SK-N-SH treated with all-trans-retinoic acid at 6 μM for 48 hours (cell line): ENCODE results near the gene CASP2.

Experiments
- ATAC-seq: fragments of 200-7000 bp; cut with Tn5 transposase; 3 replicates; pipeline ENCODE4 v1.9.1; 2020; ENCODE audit warnings: mild to moderate bottlenecking, moderate library complexity
- ARNTL ChIP-seq: fragments of 450-650 bp; formaldehyde crosslinking; IDR thresholded peaks from 2 replicates; pipeline ENCODE4 v1.5.0; 2020; ENCODE audit warnings: low read depth, mild to moderate bottlenecking, moderate library complexity, borderline replicate concordance
- CREB5 ChIP-seq: fragments of 250-450 bp; sonication (Bioruptor Pico); IDR thresholded peaks from 2 replicates; pipeline ENCODE4 v1.5.1; 2020; ENCODE audit warnings: low read depth, mild to moderate bottlenecking, moderate library complexity
- CSDC2 ChIP-seq: fragments of 250-450 bp; sonication (Bioruptor Pico); IDR thresholded peaks from 2 replicates; pipeline ENCODE4 v1.5.0; 2020; ENCODE audit warnings: mild to moderate bottlenecking, moderate library complexity
- ESRRG ChIP-seq: fragments of 250-450 bp; sonication (Bioruptor Pico); IDR thresholded peaks from 2 replicates; pipeline ENCODE4 v1.6.1; 2021; ENCODE audit warnings: mild to moderate bottlenecking
- GLIS3 ChIP-seq: fragments of 250-450 bp; sonication (Bioruptor Pico); IDR thresholded peaks from 2 replicates; pipeline ENCODE4 v1.5.0; 2020; ENCODE audit warnings: mild to moderate bottlenecking, moderate library complexity
- OSR1 ChIP-seq: fragments of 250-450 bp; sonication (Bioruptor Pico); IDR thresholded peaks from 2 replicates; pipeline ENCODE4 v1.8.0; 2022; ENCODE audit warnings: moderate library complexity, mild to moderate bottlenecking, inconsistent platforms
- PATZ1 ChIP-seq: fragments of 250-450 bp; sonication (Bioruptor Pico); IDR thresholded peaks from 2 replicates; pipeline ENCODE4 v1.8.0; 2020; ENCODE audit warnings: mild to moderate bottlenecking, moderate library complexity, borderline replicate concordance
- PPARA ChIP-seq: fragments of 250-450 bp; sonication (Bioruptor Pico); IDR thresholded peaks from 2 replicates; pipeline ENCODE4 v1.5.0; 2020; ENCODE audit warnings: mild to moderate bottlenecking, borderline replicate concordance
- RARB ChIP-seq: fragments of 250-450 bp; sonication (Bioruptor Pico); IDR thresholded peaks from 2 replicates; pipeline ENCODE4 v1.8.0; 2021; ENCODE audit warnings: mild to moderate bottlenecking, moderate library complexity
- SNAI2 ChIP-seq: fragments of 250-450 bp; sonication (Bioruptor Pico); IDR thresholded peaks from 2 replicates; pipeline ENCODE4 v1.5.0; 2020; ENCODE audit warnings: mild to moderate bottlenecking, moderate library complexity
- TCF4 ChIP-seq: fragments of 250-450 bp; sonication (Bioruptor Pico); IDR thresholded peaks from 2 replicates; pipeline ENCODE4 v1.8.0; 2021; ENCODE audit warnings: mild to moderate bottlenecking, moderate library complexity, borderline replicate concordance
- TOX ChIP-seq: fragments of 250-450 bp; sonication (Bioruptor Pico); IDR thresholded peaks from 2 replicates; pipeline ENCODE4 v1.8.0; 2021; ENCODE audit warnings: mild to moderate bottlenecking, moderate library complexity, borderline replicate concordance
- ZC3H10 ChIP-seq: fragments of 250-450 bp; sonication (Bioruptor Pico); IDR thresholded peaks from 2 replicates; pipeline ENCODE4 v1.5.1; 2021; ENCODE audit warnings: mild to moderate bottlenecking, moderate library complexity
- ZFP3 ChIP-seq: fragments of 250-450 bp; sonication (Bioruptor Pico); IDR thresholded peaks from 2 replicates; pipeline ENCODE4 v1.5.0; 2020; ENCODE audit warnings: mild to moderate bottlenecking, moderate library complexity
- ZFP30 ChIP-seq: fragments of 450-650 bp; formaldehyde crosslinking; IDR thresholded peaks from 2 replicates; pipeline ENCODE4 v1.5.0; 2022; ENCODE audit warnings: mild to moderate bottlenecking, moderate library complexity
- ZNF565 ChIP-seq: fragments of 450-650 bp; formaldehyde crosslinking; conservative IDR thresholded peaks from 2 replicates; pipeline ENCODE4 v1.5.0; 2020; ENCODE audit warnings: low read depth, mild to moderate bottlenecking, moderate library complexity
- ZNF70 ChIP-seq: fragments of 450-650 bp; formaldehyde crosslinking; IDR thresholded peaks from 2 replicates; pipeline ENCODE4 v1.5.0; 2020; ENCODE audit warnings: mild to moderate bottlenecking, moderate library complexity
- TF ChIP-seq, protein P1 (sequence below): fragments of 250-450 bp; sonication (Bioruptor Pico); IDR thresholded peaks from 2 replicates; pipeline ENCODE4 v1.5.0; 2020; ENCODE audit warnings: mild to moderate bottlenecking, moderate library complexity
- TF ChIP-seq, protein P2 (sequence below): fragments of 250-450 bp; sonication (Bioruptor Pico); IDR thresholded peaks from 2 replicates; pipeline ENCODE4 v1.8.0; 2021; ENCODE audit warnings: low read depth, mild to moderate bottlenecking, moderate library complexity, borderline replicate concordance

Gene CASP2

GRCh38 chr7:143257501-143257900, 30.6 kb upstream of the CASP2 start (continued):
- no peak for TF ChIP-seq PATZ1
- TF ChIP-seq ZC3H10 (CRISPR knock-in tag) = no peak
- no peak for TF ChIP-seq ZFP30 (CRISPR knock-in tag)
- TF ChIP-seq GLIS3 (CRISPR knock-in tag) = no peak
- TF ChIP-seq ESRRG (CRISPR knock-in tag) = no peak
- no peak for TF ChIP-seq PPARA (CRISPR knock-in tag)
- TF ChIP-seq, protein P1, sequence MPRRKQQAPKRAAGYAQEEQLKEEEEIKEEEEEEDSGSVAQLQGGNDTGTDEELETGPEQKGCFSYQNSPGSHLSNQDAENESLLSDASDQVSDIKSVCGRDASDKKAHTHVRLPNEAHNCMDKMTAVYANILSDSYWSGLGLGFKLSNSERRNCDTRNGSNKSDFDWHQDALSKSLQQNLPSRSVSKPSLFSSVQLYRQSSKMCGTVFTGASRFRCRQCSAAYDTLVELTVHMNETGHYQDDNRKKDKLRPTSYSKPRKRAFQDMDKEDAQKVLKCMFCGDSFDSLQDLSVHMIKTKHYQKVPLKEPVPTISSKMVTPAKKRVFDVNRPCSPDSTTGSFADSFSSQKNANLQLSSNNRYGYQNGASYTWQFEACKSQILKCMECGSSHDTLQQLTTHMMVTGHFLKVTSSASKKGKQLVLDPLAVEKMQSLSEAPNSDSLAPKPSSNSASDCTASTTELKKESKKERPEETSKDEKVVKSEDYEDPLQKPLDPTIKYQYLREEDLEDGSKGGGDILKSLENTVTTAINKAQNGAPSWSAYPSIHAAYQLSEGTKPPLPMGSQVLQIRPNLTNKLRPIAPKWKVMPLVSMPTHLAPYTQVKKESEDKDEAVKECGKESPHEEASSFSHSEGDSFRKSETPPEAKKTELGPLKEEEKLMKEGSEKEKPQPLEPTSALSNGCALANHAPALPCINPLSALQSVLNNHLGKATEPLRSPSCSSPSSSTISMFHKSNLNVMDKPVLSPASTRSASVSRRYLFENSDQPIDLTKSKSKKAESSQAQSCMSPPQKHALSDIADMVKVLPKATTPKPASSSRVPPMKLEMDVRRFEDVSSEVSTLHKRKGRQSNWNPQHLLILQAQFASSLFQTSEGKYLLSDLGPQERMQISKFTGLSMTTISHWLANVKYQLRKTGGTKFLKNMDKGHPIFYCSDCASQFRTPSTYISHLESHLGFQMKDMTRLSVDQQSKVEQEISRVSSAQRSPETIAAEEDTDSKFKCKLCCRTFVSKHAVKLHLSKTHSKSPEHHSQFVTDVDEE (CRISPR knock-in tag) = no peak
- no peak for TF ChIP-seq SNAI2

GRCh38 chr7:143258831-143259230, 29.3 kb upstream of the CASP2 start:
- TF ChIP-seq RARB (no peak), TCF4 (CRISPR knock-in tag) (no peak), PATZ1 (no peak), ZNF565 (no peak), ARNTL (CRISPR knock-in tag) (no peak), GLIS3 (CRISPR knock-in tag) (no peak), CSDC2 (CRISPR knock-in tag) (no peak), ZNF70 (CRISPR knock-in tag) (no peak)
- TF ChIP-seq, protein P2, sequence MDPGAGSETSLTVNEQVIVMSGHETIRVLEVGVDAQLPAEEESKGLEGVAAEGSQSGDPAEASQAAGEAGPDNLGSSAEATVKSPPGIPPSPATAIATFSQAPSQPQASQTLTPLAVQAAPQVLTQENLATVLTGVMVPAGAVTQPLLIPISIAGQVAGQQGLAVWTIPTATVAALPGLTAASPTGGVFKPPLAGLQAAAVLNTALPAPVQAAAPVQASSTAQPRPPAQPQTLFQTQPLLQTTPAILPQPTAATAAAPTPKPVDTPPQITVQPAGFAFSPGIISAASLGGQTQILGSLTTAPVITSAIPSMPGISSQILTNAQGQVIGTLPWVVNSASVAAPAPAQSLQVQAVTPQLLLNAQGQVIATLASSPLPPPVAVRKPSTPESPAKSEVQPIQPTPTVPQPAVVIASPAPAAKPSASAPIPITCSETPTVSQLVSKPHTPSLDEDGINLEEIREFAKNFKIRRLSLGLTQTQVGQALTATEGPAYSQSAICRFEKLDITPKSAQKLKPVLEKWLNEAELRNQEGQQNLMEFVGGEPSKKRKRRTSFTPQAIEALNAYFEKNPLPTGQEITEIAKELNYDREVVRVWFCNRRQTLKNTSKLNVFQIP = no peak
- TF ChIP-seq, all 23 proteins: peak for 0
- ATAC-seq = no peak

DNA sequence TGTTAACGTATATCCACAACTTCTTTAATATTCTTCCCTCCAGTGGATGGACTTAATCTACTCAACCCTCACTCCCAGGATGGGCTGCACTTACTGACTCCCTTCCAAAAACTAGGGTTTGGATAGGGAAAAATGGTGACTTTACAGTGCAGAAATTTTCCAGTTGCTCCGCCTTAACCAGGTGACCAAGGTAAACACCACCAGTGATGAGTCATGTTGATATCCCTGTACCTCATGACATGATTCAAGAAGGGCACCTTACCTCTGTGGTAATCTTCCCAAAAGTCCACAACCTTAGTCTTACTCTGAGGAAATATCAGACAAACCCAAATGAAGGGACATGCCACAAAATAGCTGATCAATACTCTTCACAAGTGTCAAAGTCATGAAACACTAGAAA, 28.4 kb upstream of the CASP2 start:
- TF ChIP-seq SNAI2 (no peak), ARNTL (CRISPR knock-in tag) (no peak), CSDC2 (CRISPR knock-in tag) (no peak), PATZ1 (no peak), OSR1 (no peak), RARB (no peak), CREB5 (CRISPR knock-in tag) (no peak), TOX (no peak), ZNF70 (CRISPR knock-in tag) (no peak), ZFP3 (no peak)
- no peak for ATAC-seq
